Mesothelial cell of epicardium (in vitro differentiated cells): Measurements from ENCODE around the gene PTPRT. TPM values are rescaled to one million over a fixed set of nuclear protein-coding genes. Genes with fewer than 3 reads are reported as not detected.

Source experiments
- DNase-seq, 2 experiments: peaks; one replicate each; pipeline ENCODE4 v3.0.0; 2021; ENCODE audit warnings: low spot score in 2 of 2; ENCODE audit not compliant: unreplicated experiment in 2 of 2
- H3K27ac Mint-ChIP-seq: 2 replicates; pipeline ENCODE4 v1.8.0; 2021; ENCODE audit warnings: mixed read lengths
- H3K27me3 Mint-ChIP-seq: 2 replicates; pipeline ENCODE4 v1.8.0; 2021; ENCODE audit warnings: low read depth, mixed read lengths
- H3K36me3 Mint-ChIP-seq: 2 replicates; pipeline ENCODE4 v1.8.0; 2021; ENCODE audit warnings: mixed read lengths
- H3K4me1 Mint-ChIP-seq: 2 replicates; pipeline ENCODE4 v1.8.0; 2021; ENCODE audit warnings: mixed read lengths
- H3K4me3 Mint-ChIP-seq: 2 replicates; pipeline ENCODE4 v1.8.0; 2021; ENCODE audit warnings: mild to moderate bottlenecking, moderate library complexity, mixed read lengths
- H3K9me3 Mint-ChIP-seq: 2 replicates; pipeline ENCODE4 v1.8.0; 2021; ENCODE audit warnings: mixed read lengths
- CTCF ChIP-seq: fragments of 200-600 bp; sonication (generic); IDR thresholded peaks from one replicate; pipeline ENCODE4 v1.5.0; 2021; ENCODE audit warnings: antibody characterized with exemption; ENCODE audit not compliant: unreplicated experiment
- total RNA-seq: library from RNA; stranded (reverse); gene quantifications from 3 replicates; pipeline ENCODE4 v1.2.1, GENCODE V29; 2021

PTPRT gene
- total RNA-seq, 1 donor from 2014 or later, result 0.80 TPM

GRCh38 chr20:43187476-43188233 is 2.1 kb downstream of the PTPRT start:
- Mint-ChIP-seq H3K27me3 (peaks cover 78% of the 10 kb centered on the region), H3K36me3 (no peaks in the 10 kb centered on the region), H3K4me1 (peaks cover 2% of the 10 kb centered on the region), H3K27ac (no peak overlapping the region), H3K4me3 (peak overlapping the region; percentile 27), H3K9me3 (no peaks in the 10 kb centered on the region)
- DNase-seq, result peak; percentile 41 to 91
- TF ChIP-seq CTCF, result peak; percentile 99

- H3K9me3 Mint-ChIP-seq, result no peaks in the 10 kb centered on the region
- TF ChIP-seq CTCF, result no peak
- no peak for DNase-seq
- peaks cover 69% of the 10 kb centered on the region for H3K27me3 Mint-ChIP-seq
- no peaks in the 10 kb centered on the region for H3K36me3 Mint-ChIP-seq
- no peak overlapping the region for H3K27ac Mint-ChIP-seq
- H3K4me1 Mint-ChIP-seq, result peaks cover 2% of the 10 kb centered on the region
- H3K4me3 Mint-ChIP-seq, result no peak overlapping the region
Measured at GRCh38 chr20:43186312-43186711, 3.4 kb downstream of the PTPRT start.

GRCh38 chr20:43185901-43186300 is 3.8 kb downstream of the PTPRT start:
- Mint-ChIP-seq H3K36me3 (no peaks in the 10 kb centered on the region), H3K27ac (no peak overlapping the region), H3K4me1 (peaks cover 2% of the 10 kb centered on the region), H3K9me3 (no peaks in the 10 kb centered on the region), H3K4me3 (no peak overlapping the region), H3K27me3 (peaks cover 65% of the 10 kb centered on the region)
- no peak for DNase-seq
- TF ChIP-seq CTCF, result no peak

GRCh38 chr20:43183536-43184070 is 6.1 kb downstream of the PTPRT start:
- no peak for TF ChIP-seq CTCF
- no peak overlapping the region for H3K4me3 Mint-ChIP-seq
- DNase-seq, result no peak
- no peak overlapping the region for H3K27ac Mint-ChIP-seq
- no peaks in the 10 kb centered on the region for H3K36me3 Mint-ChIP-seq
- H3K27me3 Mint-ChIP-seq, result peaks cover 51% of the 10 kb centered on the region
- peaks cover 4% of the 10 kb centered on the region for H3K9me3 Mint-ChIP-seq
- no peaks in the 10 kb centered on the region for H3K4me1 Mint-ChIP-seq

- peaks cover 4% of the 10 kb centered on the region for H3K9me3 Mint-ChIP-seq
Measured at GRCh38 chr20:43178080-43178479, 11.6 kb downstream of the PTPRT start.

More at GRCh38 chr20:43178080-43178479, 11.6 kb downstream of the PTPRT start:
- Mint-ChIP-seq H3K36me3 (no peaks in the 10 kb centered on the region), H3K27ac (no peak overlapping the region), H3K4me1 (peaks cover 3% of the 10 kb centered on the region), H3K4me3 (no peak overlapping the region), H3K27me3 (peaks cover 19% of the 10 kb centered on the region)
- no peak for TF ChIP-seq CTCF
- DNase-seq, result no peak
